Pancreas (tissue), 10 donors: Measurements from ENCODE around the gene CROCC2. TPM values are rescaled to one million over a fixed set of nuclear protein-coding genes. Genes with fewer than 3 reads are reported as not detected.

Experiments used
- ATAC-seq, 4 donors: fragments of 200-7000 bp; cut with Tn5 transposase; one replicate each; pipeline versions ENCODE4 v1.8.0 to v1.9.1; 2020; ENCODE audit warnings: mild to moderate bottlenecking in 4 of 4, moderate library complexity in 4 of 4
- DNase-seq, 6 donors: peaks; one replicate each; pipeline ENCODE4 v3.0.0-alpha.2; 2020
- FAIRE-seq: peaks from 2 replicates; lab custom pipeline; 2012; peaks lifted over from hg19 to GRCh38; lab: Jason Lieb, UNC
- H3K27ac ChIP-seq, 4 donors: fragments of 200-600 bp; sonication (generic); 1 replicate in 3 of 4; 2 replicates in 1 of 4; pipeline versions ENCODE4 v1.5.0 to v1.8.0; 2020
- H3K27me3 ChIP-seq, 4 donors: fragments of 200-600 bp; one replicate each; pipeline ENCODE4 v1.8.0; 2021
- H3K36me3 ChIP-seq, 3 donors: fragments of 200-600 bp; sonication (generic) in 1 of 3; one replicate each; pipeline versions ENCODE4 v1.5.0 to v1.8.0; 2020 to 2021
- H3K4me1 ChIP-seq, 3 donors: fragments of 200-600 bp; one replicate each; pipeline ENCODE4 v1.8.0; 2021
- H3K4me3 ChIP-seq, 4 donors: fragments of 200-600 bp; sonication (generic) in 2 of 4; one replicate each; pipeline versions ENCODE4 v1.5.0 to v1.8.0; 2020 to 2021
- H3K9me3 ChIP-seq, 4 donors: fragments of 200-600 bp; one replicate each; pipeline ENCODE4 v1.8.0; 2021
- WGBS, 2 donors: extraction: QIAGEN DNeasy Blood & Tissue Kit; methylation state at CpG; one replicate each; pipeline ENCODE4 v1.1.7; 2013; 5-methylcytosine and 5-hydroxymethylcytosine counted together
- intact Hi-C, 3 donors: fragments of 100-400 bp; cut with DNase I; formaldehyde crosslinking; loops; one replicate each; pipeline versions ENCODE4 v1.11.1 to v1.14.2; 2022
- polyA plus RNA-seq, 2 donors: library from polyadenylated mRNA; stranded (reverse); fragments of 200-250 nt; gene quantifications; one replicate each; pipeline ENCODE4 v1.2.3, GENCODE V29; 2013
- total RNA-seq, 6 donors: library from RNA; stranded (reverse); fragmentation: NEBNext Ultra II Directional in 4 of 6; extraction: Animal tissue kit (Norgen Biotek cat#: 25700) in 4 of 6; gene quantifications; one replicate each; pipeline versions ENCODE4 v1.2.1 to v1.2.4, GENCODE V29; 2021 to 2023
- TF ChIP-seq, protein P1 (sequence below), 4 donors: fragments of 200-600 bp; sonication (generic) in 3 of 4; IDR thresholded peaks; one replicate each; pipeline versions ENCODE4 v1.5.0 to v1.8.0; 2021; ENCODE audit warnings: antibody characterized with exemption in 4 of 4
- donor health status: healthy with polysubstance abuse.
- donor health status: DM: no; HTN: no; CAD: no; lungs with moderate emphysema.
- donor health status: DM: no; HTN: no; CAD: no.
- donor health status: control.
- donor health status: control.
- donor health status: Bipolar disorder and iron deficiency.
- donor health status: DM: yes; HTN: yes; CAD: no.
- donor health status: DM: no; HTN: no; CAD: no.
- donor health status: DM: no; HTN: no; CAD: no.
- donor health status: DM: yes; HTN: yes; CAD: no.

The CROCC2 gene
- total and polyA plus RNA-seq, 8 donors: 0.04 to 0.05 (median 0.04) TPM; not detected in 5

DNA sequence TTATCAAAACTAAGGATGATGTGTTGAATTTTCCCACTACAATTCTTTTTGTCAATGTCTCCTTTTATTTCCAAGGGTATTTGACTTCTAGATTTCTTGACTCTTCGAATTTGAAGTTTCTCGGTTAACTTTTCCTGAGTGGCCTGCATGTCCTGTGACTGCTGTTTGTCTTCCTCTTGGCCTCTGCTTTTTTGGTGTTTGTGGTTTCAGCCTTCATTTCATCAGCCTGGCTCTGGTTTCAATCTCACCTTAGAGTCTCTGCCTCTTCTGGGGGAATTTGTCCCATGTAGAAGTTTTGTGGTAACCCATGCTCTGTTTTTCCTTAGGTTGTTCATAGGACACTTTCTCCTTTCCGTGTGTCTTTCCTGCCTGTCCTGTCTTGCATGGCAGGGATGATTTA is 64.0 kb downstream of the CROCC2 start:
- no peak for FAIRE-seq
- intact Hi-C loops: no loop called here
- 81 to 89% methylated on average over 3 of the region's 3 CpGs for WGBS, 2 donors

DNA sequence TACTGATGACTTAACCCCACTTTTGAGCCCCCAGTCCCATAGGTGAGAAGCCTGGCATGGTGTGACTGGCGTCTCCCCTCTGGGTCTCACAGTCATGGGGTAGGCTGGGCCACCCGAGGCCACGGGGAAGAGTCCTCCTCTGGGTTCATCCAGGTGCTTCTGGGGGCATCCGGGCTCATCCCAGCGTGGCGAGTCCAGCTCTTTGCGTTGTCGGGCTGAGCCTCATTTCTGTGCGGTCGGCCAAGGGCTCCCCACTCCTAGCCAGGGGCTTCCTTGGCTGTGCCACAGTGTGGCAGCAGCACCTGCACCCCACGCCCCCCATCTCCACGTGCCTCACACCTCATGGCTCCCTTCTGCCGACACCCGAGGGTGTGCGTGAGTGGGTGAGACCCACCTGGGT is 64.7 kb downstream of the CROCC2 start:
- TF ChIP-seq, protein P1, sequence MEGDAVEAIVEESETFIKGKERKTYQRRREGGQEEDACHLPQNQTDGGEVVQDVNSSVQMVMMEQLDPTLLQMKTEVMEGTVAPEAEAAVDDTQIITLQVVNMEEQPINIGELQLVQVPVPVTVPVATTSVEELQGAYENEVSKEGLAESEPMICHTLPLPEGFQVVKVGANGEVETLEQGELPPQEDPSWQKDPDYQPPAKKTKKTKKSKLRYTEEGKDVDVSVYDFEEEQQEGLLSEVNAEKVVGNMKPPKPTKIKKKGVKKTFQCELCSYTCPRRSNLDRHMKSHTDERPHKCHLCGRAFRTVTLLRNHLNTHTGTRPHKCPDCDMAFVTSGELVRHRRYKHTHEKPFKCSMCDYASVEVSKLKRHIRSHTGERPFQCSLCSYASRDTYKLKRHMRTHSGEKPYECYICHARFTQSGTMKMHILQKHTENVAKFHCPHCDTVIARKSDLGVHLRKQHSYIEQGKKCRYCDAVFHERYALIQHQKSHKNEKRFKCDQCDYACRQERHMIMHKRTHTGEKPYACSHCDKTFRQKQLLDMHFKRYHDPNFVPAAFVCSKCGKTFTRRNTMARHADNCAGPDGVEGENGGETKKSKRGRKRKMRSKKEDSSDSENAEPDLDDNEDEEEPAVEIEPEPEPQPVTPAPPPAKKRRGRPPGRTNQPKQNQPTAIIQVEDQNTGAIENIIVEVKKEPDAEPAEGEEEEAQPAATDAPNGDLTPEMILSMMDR (IDR thresholded peaks at IDR 0.05): no peak
- Histone ChIP-seq H3K9me3 (no peaks in the 10 kb centered on the region), H3K27me3 (no peaks in the 10 kb centered on the region), H3K27ac (no peak overlapping the region), H3K4me3 (no peak overlapping the region), H3K4me1 (no peaks in the 10 kb centered on the region), H3K36me3 (no peaks in the 10 kb centered on the region)
- intact Hi-C loops: no loop called here
- ATAC-seq (no peak), DNase-seq (peak in 2 of 6 donors; percentile 11 to 33), FAIRE-seq (no peak)
- 83 to 84% methylated on average over 15 of the region's 15 CpGs for WGBS, 2 donors

More for the DNA sequence above, 64.0 kb downstream of the CROCC2 start:
- H3K9me3 ChIP-seq: no peaks in the 10 kb centered on the region
- ATAC-seq (no peak), DNase-seq (no peak)
- H3K4me3 ChIP-seq: no peak overlapping the region
- TF ChIP-seq, protein P1 (IDR thresholded peaks at IDR 0.05): no peak
- no peaks in the 10 kb centered on the region for H3K4me1 ChIP-seq
- H3K36me3 ChIP-seq: no peaks in the 10 kb centered on the region
- no peak overlapping the region for H3K27ac ChIP-seq
- no peaks in the 10 kb centered on the region for H3K27me3 ChIP-seq

DNA sequence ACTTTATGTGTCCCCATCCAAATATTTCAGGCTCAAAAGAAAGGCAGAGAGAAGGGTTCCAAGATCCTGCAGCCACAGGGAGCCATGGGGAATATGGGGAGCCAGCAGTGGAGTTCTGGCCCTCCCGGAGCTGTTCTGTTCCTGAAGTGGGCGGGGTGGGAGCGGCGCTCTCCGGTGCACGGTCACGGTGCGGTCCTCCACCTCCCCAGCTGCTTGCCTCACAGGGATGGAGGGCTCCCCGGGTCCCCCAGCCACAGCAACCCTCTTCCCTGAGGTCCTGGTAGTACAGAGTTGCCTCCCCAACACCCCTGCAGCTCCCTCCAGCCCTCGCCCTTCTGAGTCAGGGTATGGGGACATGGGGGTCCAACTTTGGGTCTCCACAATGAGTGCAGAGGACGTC is 66.1 kb downstream of the CROCC2 start:
- 72 to 75% methylated on average over 10 to 11 of the region's 11 CpGs for WGBS, 2 donors
- intact Hi-C loops: no loop called here
- peak overlapping the region in 1 of 4 donors; percentile 22 for H3K27ac ChIP-seq
- no peak overlapping the region for H3K4me3 ChIP-seq
- H3K4me1 ChIP-seq: no peaks in the 10 kb centered on the region
- FAIRE-seq (no peak), ATAC-seq (no peak), DNase-seq (peak in 2 of 6 donors; percentile 9 to 30)
- TF ChIP-seq, protein P1 (IDR thresholded peaks at IDR 0.05): no peak
- no peaks in the 10 kb centered on the region for H3K9me3 ChIP-seq
- H3K27me3 ChIP-seq: no peaks in the 10 kb centered on the region
- no peaks in the 10 kb centered on the region for H3K36me3 ChIP-seq

DNA sequence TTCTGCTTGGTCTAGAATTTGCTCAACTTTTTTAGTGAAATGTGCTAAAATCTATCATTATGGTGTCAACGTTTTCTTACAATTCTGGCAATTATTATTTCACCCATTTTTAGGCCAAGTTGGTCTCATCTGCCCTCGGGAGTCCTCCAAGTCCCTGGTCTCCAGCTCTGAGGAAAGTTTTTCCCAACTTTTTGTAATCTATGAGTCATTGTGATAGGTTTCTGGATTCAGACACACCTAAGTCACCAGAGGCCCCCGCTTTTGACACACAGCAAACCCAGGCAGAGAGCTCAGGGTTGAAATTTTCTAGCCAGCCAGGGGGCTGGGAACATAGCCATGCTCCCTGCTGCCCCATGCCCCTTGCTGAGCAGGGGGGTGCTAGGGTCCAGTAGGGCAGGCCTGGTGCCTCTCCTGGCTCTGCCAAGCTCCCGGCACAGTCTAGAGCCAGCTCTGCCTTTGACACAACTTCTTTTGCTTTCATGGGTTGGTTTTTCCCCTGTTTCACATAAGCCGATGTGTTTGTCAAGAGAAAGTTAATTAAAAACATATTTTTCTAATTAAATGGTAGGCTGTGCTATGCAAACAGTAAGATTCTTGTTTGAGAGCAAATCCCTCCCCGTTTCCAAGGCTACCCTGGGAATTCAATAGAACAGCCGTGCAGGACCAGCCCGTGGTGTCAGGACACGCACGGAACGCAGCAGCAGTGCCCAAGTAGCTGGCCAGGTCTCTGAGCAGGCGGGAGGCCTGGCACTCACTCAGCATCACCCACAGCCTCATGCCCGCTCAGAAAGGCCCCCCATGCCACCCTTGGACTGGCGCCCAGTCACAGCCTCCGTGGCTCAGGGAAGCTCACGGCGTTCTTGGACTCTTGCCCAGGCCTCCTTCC is 66.7 kb downstream of the CROCC2 start:
- H3K36me3 ChIP-seq: no peaks in the 10 kb centered on the region
- peak overlapping the region; percentile 22 to 60 (median 36) for H3K27ac ChIP-seq
- intact Hi-C loops: no loop called here
- TF ChIP-seq, protein P1 (IDR thresholded peaks at IDR 0.05): no peak
- DNase-seq: peak in 5 of 6 donors; percentile 68 to 87 (median 72)
- H3K27me3 ChIP-seq: no peaks in the 10 kb centered on the region
- FAIRE-seq: no peak
- 27% methylated on average over 17 of the region's 17 CpGs for WGBS, 2 donors
- H3K4me1 ChIP-seq: no peaks in the 10 kb centered on the region
- peak; percentile 62 to 88 (median 80) for ATAC-seq
- H3K4me3 ChIP-seq: no peak overlapping the region
- H3K9me3 ChIP-seq: no peaks in the 10 kb centered on the region
